ENCODE results near the gene KIF18B. TPM values are rescaled to one million over a fixed set of nuclear protein-coding genes. Genes with fewer than 3 reads are reported as not detected.

Gene KIF18B
- total and polyA plus RNA-seq, 2 donors (not counting 1 experiment from before 2014, with no cell fraction given): 0.44 to 0.48 TPM

GRCh38 chr17:44928136-44928535, 19.4 kb downstream of the KIF18B start:
- 94% methylated on average over 14 of the region's 15 CpGs for WGBS (ENCODE audit: insufficient coverage)
- CTCF ChIA-PET: no interaction called here

GRCh38 chr17:44927696-44928095, 19.9 kb downstream of the KIF18B start:
- Mint-ChIP-seq H3K4me3 (no peak overlapping the region), H3K9me3 (ENCODE audit: insufficient read depth) (no peaks in the 10 kb centered on the region), H3K27ac (no peak overlapping the region), H3K4me1 (no peaks in the 10 kb centered on the region), H3K27me3 (no peaks in the 10 kb centered on the region)
- H3K4me3 ChIP-seq (ENCODE audit: control extremely low read depth in 1 of 5, extremely low read depth in 1 of 5, insufficient read depth in 1 of 5, low read depth in 2 of 5, low read length in 4 of 5): no peak overlapping the region
- H4K20me1 ChIP-seq (ENCODE audit: control insufficient read depth, insufficient read depth, low read length, poor library complexity, severe bottlenecking): no peaks in the 10 kb centered on the region
- H3K36me3 ChIP-seq (replicated peaks in 1 of 2; ENCODE audit: control extremely low read depth in 1 of 2, control insufficient read depth in 1 of 2, extremely low read depth in 1 of 2, insufficient read depth in 2 of 2, low read length in 1 of 2): no peaks in the 10 kb centered on the region
- no peak overlapping the region for H3K27ac ChIP-seq (ENCODE audit: low read length in 2 of 2)
- DNase-seq (no peak), ATAC-seq (ENCODE audit: low read depth) (no peak)
- ChIA-PET POLR2A (no interaction called here), CTCF (no interaction called here)
- H3K4me2 ChIP-seq (replicated peaks; ENCODE audit: low read depth, low read length, poor library complexity, severe bottlenecking): no peak overlapping the region
- no peak overlapping the region for H3K9ac ChIP-seq (ENCODE audit: low read length)
- intact Hi-C loops (cut with micrococcal nuclease): no loop called here
- H3K4me1 ChIP-seq (ENCODE audit: control insufficient read depth in 2 of 2, insufficient read depth in 2 of 2, low read length in 2 of 2): no peaks in the 10 kb centered on the region
- no peaks in the 10 kb centered on the region for H3K79me2 ChIP-seq (ENCODE audit: control insufficient read depth, insufficient read depth, low read length)
- WGBS (ENCODE audit: insufficient coverage): 93% methylated on average over 3 of the region's 3 CpGs
- H3K27me3 ChIP-seq (replicated peaks in 1 of 4; ENCODE audit: control extremely low read depth in 1 of 4, control insufficient read depth in 3 of 4, insufficient read depth in 4 of 4, low read length in 3 of 4): no peaks in the 10 kb centered on the region
- H2AFZ ChIP-seq (ENCODE audit: insufficient read depth, low read depth, low read length, poor library complexity, severe bottlenecking): no peak overlapping the region
- H3K9me3 ChIP-seq (ENCODE audit: control extremely low read depth in 1 of 3, control insufficient read depth in 2 of 3, insufficient read depth in 1 of 3, low read length in 2 of 3): no peaks in the 10 kb centered on the region
- TF ChIP-seq EZH2 (IDR thresholded peaks at IDR 0.05; ENCODE audit: borderline replicate concordance, insufficient read depth, low read depth, low read length, poor library complexity, severe bottlenecking): no peak
- TF ChIP-seq CTCF (IDR thresholded peaks at IDR 0.05): no peak

More at GRCh38 chr17:44928136-44928535, 19.4 kb downstream of the KIF18B start:
- no peak for DNase-seq
- no peak overlapping the region for H3K9ac ChIP-seq (ENCODE audit: low read length)
- Mint-ChIP-seq H3K4me1 (no peaks in the 10 kb centered on the region), H3K9me3 (ENCODE audit: insufficient read depth) (no peaks in the 10 kb centered on the region), H3K27ac (no peak overlapping the region), H3K4me3 (no peak overlapping the region), H3K27me3 (no peaks in the 10 kb centered on the region)
- H3K27me3 ChIP-seq (replicated peaks in 1 of 4; ENCODE audit: control extremely low read depth in 1 of 4, control insufficient read depth in 3 of 4, insufficient read depth in 4 of 4, low read length in 3 of 4): no peaks in the 10 kb centered on the region
- H3K4me2 ChIP-seq (replicated peaks; ENCODE audit: low read depth, low read length, poor library complexity, severe bottlenecking): no peak overlapping the region
- no peaks in the 10 kb centered on the region for H3K36me3 ChIP-seq (replicated peaks in 1 of 2; ENCODE audit: control extremely low read depth in 1 of 2, control insufficient read depth in 1 of 2, extremely low read depth in 1 of 2, insufficient read depth in 2 of 2, low read length in 1 of 2)
- no peak overlapping the region for H3K4me3 ChIP-seq (ENCODE audit: control extremely low read depth in 1 of 5, extremely low read depth in 1 of 5, insufficient read depth in 1 of 5, low read depth in 2 of 5, low read length in 4 of 5)
- intact Hi-C loops (cut with micrococcal nuclease): no loop called here
- H3K27ac ChIP-seq (ENCODE audit: low read length in 2 of 2): no peak overlapping the region
- POLR2A ChIA-PET: no interaction called here
- H3K79me2 ChIP-seq (ENCODE audit: control insufficient read depth, insufficient read depth, low read length): no peaks in the 10 kb centered on the region
- ATAC-seq (ENCODE audit: low read depth): no peak
- TF ChIP-seq CTCF (IDR thresholded peaks at IDR 0.05) (no peak), EZH2 (IDR thresholded peaks at IDR 0.05; ENCODE audit: borderline replicate concordance, insufficient read depth, low read depth, low read length, poor library complexity, severe bottlenecking) (no peak)
- H4K20me1 ChIP-seq (ENCODE audit: control insufficient read depth, insufficient read depth, low read length, poor library complexity, severe bottlenecking): no peaks in the 10 kb centered on the region
- no peaks in the 10 kb centered on the region for H3K9me3 ChIP-seq (ENCODE audit: control extremely low read depth in 1 of 3, control insufficient read depth in 2 of 3, insufficient read depth in 1 of 3, low read length in 2 of 3)
- no peak overlapping the region for H2AFZ ChIP-seq (ENCODE audit: insufficient read depth, low read depth, low read length, poor library complexity, severe bottlenecking)
- no peaks in the 10 kb centered on the region for H3K4me1 ChIP-seq (ENCODE audit: control insufficient read depth in 2 of 2, insufficient read depth in 2 of 2, low read length in 2 of 2)
